ENCODE data around the gene OR1G1.
"Not testable (repeated sequence)": the region's sequence is repeated elsewhere in the genome, so short reads cannot be mapped to it uniquely, and the experiment has no call there.

The OR1G1 gene

DNA sequence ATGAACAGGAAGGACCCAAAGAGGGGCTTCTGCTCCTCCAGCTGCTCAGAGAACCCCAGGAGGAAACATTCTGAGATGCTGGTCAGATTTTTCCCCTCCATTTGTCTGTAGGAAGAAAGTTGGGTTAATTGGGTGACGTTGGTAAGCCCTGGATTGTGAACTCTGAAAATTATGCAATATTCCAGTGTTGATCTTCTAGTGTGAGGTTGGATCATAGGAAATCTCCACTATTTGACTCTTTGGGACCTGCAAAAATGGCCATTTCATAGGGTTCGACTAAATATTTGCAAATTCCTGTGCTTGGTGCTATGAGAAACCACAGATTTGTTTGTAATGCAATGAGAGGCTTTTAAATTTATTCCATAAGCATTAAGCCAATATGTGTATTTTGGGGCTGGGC, at the start of gene OR1G1:
TSS of gene OR1G1 (minus strand) at position 101 of the 400 bp plus-strand sequence. CDS start at position 101, 0 bp downstream.
- no peak for DNase-seq (ENCODE audit: low read depth, low spot score)

DNA sequence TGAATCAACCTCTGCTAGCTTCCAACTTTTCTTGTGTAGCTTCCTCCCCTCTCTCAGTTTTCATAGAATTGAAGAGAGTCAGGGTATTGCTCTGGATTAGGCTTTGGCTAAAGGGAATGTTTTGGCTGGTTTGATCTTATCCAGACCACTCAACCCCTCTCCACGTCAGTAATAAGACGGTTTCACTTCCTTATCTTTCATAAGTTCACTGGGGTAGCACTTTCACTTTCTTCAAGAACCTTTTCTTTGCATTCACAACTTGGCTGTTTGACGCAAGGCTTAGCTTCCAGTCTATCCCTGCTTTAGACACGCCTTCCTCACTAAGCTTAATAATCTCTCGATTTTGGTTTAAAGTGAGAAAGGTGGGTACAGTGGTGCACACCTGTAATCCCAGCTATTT, 40.2 kb upstream of the OR1G1 start:
- DNase-seq (ENCODE audit: low read depth, low spot score) = no peak

DNA sequence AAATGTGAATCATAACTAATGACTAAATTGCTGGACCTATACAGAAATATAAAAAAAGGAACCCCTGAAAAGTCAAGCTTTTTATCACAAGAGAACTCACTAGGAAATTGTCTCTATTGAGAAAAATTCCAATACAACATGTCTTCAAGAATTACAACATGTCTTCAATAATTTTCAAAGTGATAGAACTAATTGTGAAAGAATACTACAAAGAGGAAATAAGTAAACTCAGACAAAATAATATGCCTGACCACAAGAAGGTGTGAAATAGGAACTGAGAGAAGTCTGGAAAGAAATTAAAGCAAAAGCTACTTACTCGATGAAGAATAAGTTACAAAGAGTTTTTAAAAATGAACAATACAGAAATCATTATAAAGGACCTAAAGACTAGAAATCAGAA, 29.9 kb upstream of the OR1G1 start:
- no peak for DNase-seq (ENCODE audit: low read depth, low spot score)

GRCh38 chr17:3137494-3137893, 10.1 kb upstream of the OR1G1 start:
- not testable (repeated sequence) for DNase-seq (ENCODE audit: low read depth, low spot score)

DNA sequence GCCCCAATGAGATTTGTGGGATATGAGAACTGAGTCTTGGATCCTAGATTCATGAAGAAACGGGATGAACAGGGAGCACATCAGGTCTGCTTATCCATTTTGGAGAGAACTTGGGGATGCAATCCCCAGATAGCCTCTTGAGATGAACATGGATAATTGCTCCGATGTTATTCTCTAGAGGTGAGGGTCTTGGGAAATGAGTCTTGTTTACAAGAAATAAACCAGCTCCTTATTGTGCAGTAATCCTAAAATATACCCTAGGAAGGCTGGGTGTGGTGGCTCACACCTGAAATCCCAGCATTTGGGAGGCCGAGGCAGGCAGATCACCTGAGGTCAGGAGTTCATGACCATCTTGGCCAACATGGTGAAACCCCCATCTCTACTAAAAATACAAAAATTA, 23.0 kb downstream of the OR1G1 start, which contains the start of gene OR1D2:
TSS of gene OR1D2 (minus strand) at position 101 of the 400 bp plus-strand sequence. CDS start 11,426 bp downstream, outside the sequence.
- DNase-seq (ENCODE audit: low read depth, low spot score) = no peak
